ENCODE data around the gene WDR6. TPM values are rescaled to one million over a fixed set of nuclear protein-coding genes. Genes with fewer than 3 reads are reported as not detected.

WDR6 gene
- total and polyA plus RNA-seq, 9 of the 15 experiments (the other 6 are each of a cell fraction or from before 2014, with no cell fraction given) = 8.9 to 90.6 (median 44.7) TPM

GRCh38 chr3:49028673-49029562 lies 21.7 kb downstream of the WDR6 start, which contains the start of gene IMPDH2 (continued):
- TF ChIP-seq HDAC3 (IDR thresholded peaks at IDR 0.05; ENCODE audit: borderline replicate concordance, partially characterized antibody) = no peak
- TF ChIP-seq E2F6 (IDR thresholded peaks at IDR 0.05; ENCODE audit: borderline replicate concordance in 1 of 2, extremely low read depth in 1 of 2, insufficient read depth in 1 of 2, insufficient read length in 1 of 2, low read depth in 1 of 2, low read length in 1 of 2, poor library complexity in 1 of 2, severe bottlenecking in 1 of 2) = peak; percentile 91 to 92
- TF ChIP-seq TFAP4 (CRISPR knock-in tag; IDR thresholded peaks at IDR 0.05; ENCODE audit: borderline replicate concordance) = peak; percentile 83
- peak; percentile 75 for TF ChIP-seq C11orf30 (IDR thresholded peaks at IDR 0.05; ENCODE audit: low read depth)
- TF ChIP-seq L3MBTL2 (IDR thresholded peaks at IDR 0.05) = peak; percentile 94
- peak; percentile 82 for TF ChIP-seq ATF1 (CRISPR knock-in tag; IDR thresholded peaks at IDR 0.05)
- peak; percentile 97 for TF ChIP-seq ATF1 (tag; IDR thresholded peaks at IDR 0.05)
- TF ChIP-seq NRF1 (conservative IDR thresholded peaks at IDR 0.05 in 1 of 2, IDR thresholded peaks at IDR 0.05 in 1 of 2) = peak; percentile 93 to 94
- TF ChIP-seq ATF7 (IDR thresholded peaks at IDR 0.05) = peak; percentile 97
- TF ChIP-seq ZNF707 (CRISPR knock-in tag; conservative IDR thresholded peaks at IDR 0.05) = no peak
- no peak for TF ChIP-seq KLF6 (CRISPR knock-in tag; IDR thresholded peaks at IDR 0.05; ENCODE audit: borderline replicate concordance)
- TF ChIP-seq ZMIZ1 (IDR thresholded peaks at IDR 0.05; ENCODE audit: low read depth in 2 of 2, low read length in 2 of 2) = peak in 1 of 2 experiments; percentile 73; a peak in 1 of 4 replicates
- peak; percentile 12; the same call in 1 of the 2 replicates for TF ChIP-seq STAT5A (IDR thresholded peaks at IDR 0.05; ENCODE audit: borderline replicate concordance, low read length)
- no peak for TF ChIP-seq SREBF2 (CRISPR knock-in tag; IDR thresholded peaks at IDR 0.05)
- TF ChIP-seq CEBPG (CRISPR knock-in tag; IDR thresholded peaks at IDR 0.05) = peak; percentile 90
- peak; percentile 63 to 84 for TF ChIP-seq CEBPG (tag; conservative IDR thresholded peaks at IDR 0.05 in 1 of 2, IDR thresholded peaks at IDR 0.05 in 1 of 2)
- TF ChIP-seq CBX3 (IDR thresholded peaks at IDR 0.05; ENCODE audit: borderline replicate concordance in 1 of 2, low read length in 2 of 2) = peak in 1 of 2 experiments; percentile 46; a peak in 1 of 3 replicates
- TF ChIP-seq SMAD1 (IDR thresholded peaks at IDR 0.05; ENCODE audit: low read depth, low read length, partially characterized antibody) = peak; percentile 78
- peak; percentile 57 for TF ChIP-seq HCFC1 (IDR thresholded peaks at IDR 0.05; ENCODE audit: low read depth, low read length)
- no peak for TF ChIP-seq KAT2B (IDR thresholded peaks at IDR 0.05; ENCODE audit: low read depth, low read length)
- 0 out of 2 replicates have a peak, but pooled peaks have one; percentile 35 for TF ChIP-seq TAF7 (tag; IDR thresholded peaks at IDR 0.05)
- no peak for TF ChIP-seq CBX2 (IDR thresholded peaks at IDR 0.05; ENCODE audit: insufficient read depth, low read length, poor library complexity, severe bottlenecking)
